WTC11 (cell line): Measurements from ENCODE around the gene KDR.

Experiments
- ETV6 ChIP-seq: sonication (generic); formaldehyde crosslinking; IDR thresholded peaks from 2 replicates; pipeline ENCODE4 v1.8.1; 2022; ENCODE audit warnings: mild to moderate bottlenecking, missing genetic modification reagents
- JUN ChIP-seq: sonication (generic); formaldehyde crosslinking; IDR thresholded peaks from 2 replicates; pipeline ENCODE4 v1.8.0; 2023; ENCODE audit warnings: mild to moderate bottlenecking, missing genetic modification reagents
- NFYB ChIP-seq: sonication (generic); formaldehyde crosslinking; conservative IDR thresholded peaks from 2 replicates; pipeline ENCODE4 v1.8.0; 2022; ENCODE audit warnings: low read depth, missing genetic modification reagents
- NR1H2 ChIP-seq: sonication (generic); formaldehyde crosslinking; IDR thresholded peaks from 2 replicates; pipeline ENCODE4 v1.9.0; 2021; ENCODE audit warnings: mild to moderate bottlenecking, moderate library complexity, missing genetic modification reagents
- NR3C1 ChIP-seq: sonication (generic); formaldehyde crosslinking; conservative IDR thresholded peaks from 2 replicates; pipeline ENCODE4 v1.8.1; 2023; ENCODE audit warnings: low read depth, mild to moderate bottlenecking, missing genetic modification reagents
- SOX15 ChIP-seq: fragments of 250-450 bp; sonication (Bioruptor Pico); IDR thresholded peaks from 2 replicates; pipeline ENCODE4 v1.9.0; 2021; ENCODE audit warnings: mild to moderate bottlenecking
- ZNF121 ChIP-seq: sonication (generic); formaldehyde crosslinking; IDR thresholded peaks from 2 replicates; pipeline ENCODE4 v1.8.0; 2023; ENCODE audit warnings: missing genetic modification reagents
- ZNF138 ChIP-seq: sonication (generic); formaldehyde crosslinking; conservative IDR thresholded peaks from 2 replicates; pipeline ENCODE4 v1.8.1; 2022; ENCODE audit warnings: mild to moderate bottlenecking, moderate library complexity, missing genetic modification reagents
- ZNF232 ChIP-seq: sonication (generic); formaldehyde crosslinking; IDR thresholded peaks from 2 replicates; pipeline ENCODE4 v1.8.0; 2022; ENCODE audit warnings: mild to moderate bottlenecking, missing genetic modification reagents
- ZNF263 ChIP-seq: sonication (generic); formaldehyde crosslinking; IDR thresholded peaks from 2 replicates; pipeline ENCODE4 v1.8.1; 2022; ENCODE audit warnings: low read depth, mild to moderate bottlenecking, moderate library complexity, missing genetic modification reagents
- TF ChIP-seq, protein P1 (sequence below): sonication (generic); formaldehyde crosslinking; IDR thresholded peaks from 2 replicates; pipeline ENCODE4 v1.8.1; 2022; ENCODE audit warnings: low read depth, missing genetic modification reagents, borderline replicate concordance
- TF ChIP-seq, protein P2 (sequence below): fragments of 200-600 bp; IDR thresholded peaks from 2 replicates; pipeline ENCODE4 v1.8.0; 2022; ENCODE audit warnings: antibody characterized with exemption
- TF ChIP-seq, protein P3 (sequence below): sonication (generic); formaldehyde crosslinking; IDR thresholded peaks from 2 replicates; pipeline ENCODE4 v1.8.0; 2022; ENCODE audit warnings: mild to moderate bottlenecking, missing genetic modification reagents
- TF ChIP-seq, protein P4 (sequence below): sonication (generic); formaldehyde crosslinking; IDR thresholded peaks from 2 replicates; pipeline ENCODE4 v1.8.1; 2023; ENCODE audit warnings: mild to moderate bottlenecking, missing genetic modification reagents, moderate library complexity

DNA sequence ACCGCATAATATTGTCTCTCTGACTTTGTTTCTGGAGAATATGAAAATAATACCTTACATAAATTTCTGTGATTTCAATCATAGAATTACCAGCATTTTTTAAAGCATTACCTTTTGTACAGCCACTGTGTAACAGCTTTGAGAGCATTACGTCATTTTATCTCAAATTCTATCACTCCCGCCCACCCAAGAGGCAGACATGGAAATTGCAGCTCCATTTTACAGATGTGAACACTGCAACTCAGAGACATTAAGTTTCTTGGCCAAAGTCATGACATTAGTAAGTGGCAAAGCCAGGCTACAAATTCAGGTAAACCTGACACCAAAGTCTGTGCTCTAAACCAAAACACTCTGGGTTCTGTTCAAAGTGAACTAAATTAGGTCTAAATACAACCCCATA is 33.6 kb upstream of the KDR start:
- TF ChIP-seq, protein P1, sequence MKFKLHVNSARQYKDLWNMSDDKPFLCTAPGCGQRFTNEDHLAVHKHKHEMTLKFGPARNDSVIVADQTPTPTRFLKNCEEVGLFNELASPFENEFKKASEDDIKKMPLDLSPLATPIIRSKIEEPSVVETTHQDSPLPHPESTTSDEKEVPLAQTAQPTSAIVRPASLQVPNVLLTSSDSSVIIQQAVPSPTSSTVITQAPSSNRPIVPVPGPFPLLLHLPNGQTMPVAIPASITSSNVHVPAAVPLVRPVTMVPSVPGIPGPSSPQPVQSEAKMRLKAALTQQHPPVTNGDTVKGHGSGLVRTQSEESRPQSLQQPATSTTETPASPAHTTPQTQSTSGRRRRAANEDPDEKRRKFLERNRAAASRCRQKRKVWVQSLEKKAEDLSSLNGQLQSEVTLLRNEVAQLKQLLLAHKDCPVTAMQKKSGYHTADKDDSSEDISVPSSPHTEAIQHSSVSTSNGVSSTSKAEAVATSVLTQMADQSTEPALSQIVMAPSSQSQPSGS (CRISPR knock-in tag) = no peak
- TF ChIP-seq, protein P2, sequence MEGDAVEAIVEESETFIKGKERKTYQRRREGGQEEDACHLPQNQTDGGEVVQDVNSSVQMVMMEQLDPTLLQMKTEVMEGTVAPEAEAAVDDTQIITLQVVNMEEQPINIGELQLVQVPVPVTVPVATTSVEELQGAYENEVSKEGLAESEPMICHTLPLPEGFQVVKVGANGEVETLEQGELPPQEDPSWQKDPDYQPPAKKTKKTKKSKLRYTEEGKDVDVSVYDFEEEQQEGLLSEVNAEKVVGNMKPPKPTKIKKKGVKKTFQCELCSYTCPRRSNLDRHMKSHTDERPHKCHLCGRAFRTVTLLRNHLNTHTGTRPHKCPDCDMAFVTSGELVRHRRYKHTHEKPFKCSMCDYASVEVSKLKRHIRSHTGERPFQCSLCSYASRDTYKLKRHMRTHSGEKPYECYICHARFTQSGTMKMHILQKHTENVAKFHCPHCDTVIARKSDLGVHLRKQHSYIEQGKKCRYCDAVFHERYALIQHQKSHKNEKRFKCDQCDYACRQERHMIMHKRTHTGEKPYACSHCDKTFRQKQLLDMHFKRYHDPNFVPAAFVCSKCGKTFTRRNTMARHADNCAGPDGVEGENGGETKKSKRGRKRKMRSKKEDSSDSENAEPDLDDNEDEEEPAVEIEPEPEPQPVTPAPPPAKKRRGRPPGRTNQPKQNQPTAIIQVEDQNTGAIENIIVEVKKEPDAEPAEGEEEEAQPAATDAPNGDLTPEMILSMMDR = no peak
- TF ChIP-seq ZNF263 (CRISPR knock-in tag) (no peak), NR1H2 (CRISPR knock-in tag) (no peak), ZNF138 (CRISPR knock-in tag) (no peak), ZNF121 (no peak), ETV6 (CRISPR knock-in tag) (no peak), ZNF232 (CRISPR knock-in tag) (no peak), JUN (CRISPR knock-in tag) (no peak), NR3C1 (no peak), NFYB (no peak), SOX15 (CRISPR knock-in tag) (no peak)
- TF ChIP-seq, protein P3, sequence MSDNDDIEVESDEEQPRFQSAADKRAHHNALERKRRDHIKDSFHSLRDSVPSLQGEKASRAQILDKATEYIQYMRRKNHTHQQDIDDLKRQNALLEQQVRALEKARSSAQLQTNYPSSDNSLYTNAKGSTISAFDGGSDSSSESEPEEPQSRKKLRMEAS (CRISPR knock-in tag) = no peak
- TF ChIP-seq, protein P4, sequence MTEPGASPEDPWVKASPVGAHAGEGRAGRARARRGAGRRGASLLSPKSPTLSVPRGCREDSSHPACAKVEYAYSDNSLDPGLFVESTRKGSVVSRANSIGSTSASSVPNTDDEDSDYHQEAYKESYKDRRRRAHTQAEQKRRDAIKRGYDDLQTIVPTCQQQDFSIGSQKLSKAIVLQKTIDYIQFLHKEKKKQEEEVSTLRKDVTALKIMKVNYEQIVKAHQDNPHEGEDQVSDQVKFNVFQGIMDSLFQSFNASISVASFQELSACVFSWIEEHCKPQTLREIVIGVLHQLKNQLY = no peak
